Neural cell (in vitro differentiated cells): ENCODE measurements around the gene EPB42.

Source experiments
- EP300 ChIP-seq: fragments of 450-650 bp; conservative IDR thresholded peaks from 2 replicates; pipeline ENCODE4 v1.6.1; 2014; ENCODE audit warnings: antibody characterized with exemption, mild to moderate bottlenecking, moderate library complexity; ENCODE audit not compliant: poor library complexity, severe bottlenecking
- EZH2 ChIP-seq: fragments of 200-600, 300-800 bp; shearing (Covaris generic), sonication (generic); IDR thresholded peaks from 2 replicates; pipeline ENCODE4 v1.6.1; 2014; ENCODE audit warnings: antibody characterized with exemption, low read length, borderline replicate concordance, mild to moderate bottlenecking; ENCODE audit not compliant: insufficient read depth, poor library complexity, severe bottlenecking
- MXI1 ChIP-seq: fragments of 450-650 bp; conservative IDR thresholded peaks from 2 replicates; pipeline ENCODE4 v1.6.1; 2014; ENCODE audit warnings: antibody characterized with exemption, mild to moderate bottlenecking; ENCODE audit not compliant: poor library complexity, severe bottlenecking
- RAD21 ChIP-seq: fragments of 450-650 bp; conservative IDR thresholded peaks from 2 replicates; pipeline ENCODE4 v1.6.1; 2014; ENCODE audit warnings: antibody characterized with exemption, mild to moderate bottlenecking, moderate library complexity
- TAF1 ChIP-seq: IDR thresholded peaks from 2 replicates; pipeline ENCODE4 v1.6.1; 2012; ENCODE audit warnings: low read depth
- TF ChIP-seq, protein P1 (sequence below): fragments of 450-650 bp; IDR thresholded peaks from 2 replicates; pipeline ENCODE4 v1.5.1; 2014; ENCODE audit warnings: antibody characterized with exemption, mild to moderate bottlenecking, moderate library complexity; ENCODE audit not compliant: poor library complexity, severe bottlenecking
- TF ChIP-seq, protein P2 (sequence below): IDR thresholded peaks from 2 replicates; pipeline ENCODE4 v1.6.1; 2012; ENCODE audit warnings: borderline replicate concordance

- no peak for TF ChIP-seq RAD21
- TF ChIP-seq, protein P1, sequence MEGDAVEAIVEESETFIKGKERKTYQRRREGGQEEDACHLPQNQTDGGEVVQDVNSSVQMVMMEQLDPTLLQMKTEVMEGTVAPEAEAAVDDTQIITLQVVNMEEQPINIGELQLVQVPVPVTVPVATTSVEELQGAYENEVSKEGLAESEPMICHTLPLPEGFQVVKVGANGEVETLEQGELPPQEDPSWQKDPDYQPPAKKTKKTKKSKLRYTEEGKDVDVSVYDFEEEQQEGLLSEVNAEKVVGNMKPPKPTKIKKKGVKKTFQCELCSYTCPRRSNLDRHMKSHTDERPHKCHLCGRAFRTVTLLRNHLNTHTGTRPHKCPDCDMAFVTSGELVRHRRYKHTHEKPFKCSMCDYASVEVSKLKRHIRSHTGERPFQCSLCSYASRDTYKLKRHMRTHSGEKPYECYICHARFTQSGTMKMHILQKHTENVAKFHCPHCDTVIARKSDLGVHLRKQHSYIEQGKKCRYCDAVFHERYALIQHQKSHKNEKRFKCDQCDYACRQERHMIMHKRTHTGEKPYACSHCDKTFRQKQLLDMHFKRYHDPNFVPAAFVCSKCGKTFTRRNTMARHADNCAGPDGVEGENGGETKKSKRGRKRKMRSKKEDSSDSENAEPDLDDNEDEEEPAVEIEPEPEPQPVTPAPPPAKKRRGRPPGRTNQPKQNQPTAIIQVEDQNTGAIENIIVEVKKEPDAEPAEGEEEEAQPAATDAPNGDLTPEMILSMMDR, result no peak
- no peak for TF ChIP-seq EZH2
- no peak for TF ChIP-seq MXI1
- TF ChIP-seq EP300, result no peak
- no peak for TF ChIP-seq TAF1
- TF ChIP-seq, protein P2, sequence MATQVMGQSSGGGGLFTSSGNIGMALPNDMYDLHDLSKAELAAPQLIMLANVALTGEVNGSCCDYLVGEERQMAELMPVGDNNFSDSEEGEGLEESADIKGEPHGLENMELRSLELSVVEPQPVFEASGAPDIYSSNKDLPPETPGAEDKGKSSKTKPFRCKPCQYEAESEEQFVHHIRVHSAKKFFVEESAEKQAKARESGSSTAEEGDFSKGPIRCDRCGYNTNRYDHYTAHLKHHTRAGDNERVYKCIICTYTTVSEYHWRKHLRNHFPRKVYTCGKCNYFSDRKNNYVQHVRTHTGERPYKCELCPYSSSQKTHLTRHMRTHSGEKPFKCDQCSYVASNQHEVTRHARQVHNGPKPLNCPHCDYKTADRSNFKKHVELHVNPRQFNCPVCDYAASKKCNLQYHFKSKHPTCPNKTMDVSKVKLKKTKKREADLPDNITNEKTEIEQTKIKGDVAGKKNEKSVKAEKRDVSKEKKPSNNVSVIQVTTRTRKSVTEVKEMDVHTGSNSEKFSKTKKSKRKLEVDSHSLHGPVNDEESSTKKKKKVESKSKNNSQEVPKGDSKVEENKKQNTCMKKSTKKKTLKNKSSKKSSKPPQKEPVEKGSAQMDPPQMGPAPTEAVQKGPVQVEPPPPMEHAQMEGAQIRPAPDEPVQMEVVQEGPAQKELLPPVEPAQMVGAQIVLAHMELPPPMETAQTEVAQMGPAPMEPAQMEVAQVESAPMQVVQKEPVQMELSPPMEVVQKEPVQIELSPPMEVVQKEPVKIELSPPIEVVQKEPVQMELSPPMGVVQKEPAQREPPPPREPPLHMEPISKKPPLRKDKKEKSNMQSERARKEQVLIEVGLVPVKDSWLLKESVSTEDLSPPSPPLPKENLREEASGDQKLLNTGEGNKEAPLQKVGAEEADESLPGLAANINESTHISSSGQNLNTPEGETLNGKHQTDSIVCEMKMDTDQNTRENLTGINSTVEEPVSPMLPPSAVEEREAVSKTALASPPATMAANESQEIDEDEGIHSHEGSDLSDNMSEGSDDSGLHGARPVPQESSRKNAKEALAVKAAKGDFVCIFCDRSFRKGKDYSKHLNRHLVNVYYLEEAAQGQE, result no peak
Observed at GRCh38 chr15:43214592-43215295, 6.1 kb downstream of the EPB42 start.
